Cardiac muscle cell (in vitro differentiated cells and primary cell): Measurements from ENCODE around the gene EIF4B. TPM values are rescaled to one million over a fixed set of nuclear protein-coding genes. Genes with fewer than 3 reads are reported as not detected.
A peak's percentile ranks its signal among the peaks of the same experiment; 100 is the strongest.

ENCODE experiments used
- DNase-seq, 2 donors: peaks; one replicate each; pipeline versions ENCODE4 v3.0.0 to v3.0.0-alpha.2; 2010 to 2017; ENCODE audit warnings: low read depth in 1 of 2, low spot score in 1 of 2
- H3K27ac ChIP-seq: fragments of 200-600 bp; sonication (generic); 2 replicates; pipeline ENCODE4 v1.5.1; 2016
- H3K27me3 ChIP-seq: fragments of 200-600 bp; sonication (generic); 2 replicates; pipeline ENCODE4 v1.6.0; 2016; ENCODE audit warnings: control low read depth
- H3K36me3 ChIP-seq: fragments of 200-600 bp; sonication (generic); 2 replicates; pipeline ENCODE4 v1.5.1; 2016; ENCODE audit warnings: control low read depth
- H3K4me1 ChIP-seq: fragments of 200-600 bp; sonication (generic); 2 replicates; pipeline ENCODE4 v1.8.1; 2017; ENCODE audit warnings: low read depth, mild to moderate bottlenecking, mixed run types
- H3K4me3 ChIP-seq: fragments of 200-600 bp; sonication (generic); 2 replicates; pipeline ENCODE4 v1.5.1; 2016; ENCODE audit warnings: mild to moderate bottlenecking
- H3K9me3 ChIP-seq: fragments of 200-600 bp; sonication (generic); 2 replicates; pipeline ENCODE4 v1.5.1; 2017; ENCODE audit warnings: low read depth, mild to moderate bottlenecking, control low read depth
- polyA plus RNA-seq: library from polyadenylated mRNA; unstranded; fragments of >200 nt; fragmentation: Nextera tagmentation; extraction: Ambion mirVana; gene quantifications from 2 replicates; pipeline ENCODE4 v1.2.1, GENCODE V29; 2016
- total RNA-seq: library from RNA; depleted of rRNA; stranded (reverse); fragments of >200 nt; gene quantifications from 2 replicates; pipeline ENCODE4 v1.2.3, GENCODE V29; 2016
- TF ChIP-seq, protein P1 (sequence below): IDR thresholded peaks from 2 replicates; pipeline ENCODE4 v1.5.1; 2012; ENCODE audit warnings: low read depth, mild to moderate bottlenecking, low read length

Gene EIF4B
- total and polyA plus RNA-seq, 2 experiments from 2014 or later = 50.0 to 722 TPM

GRCh38 chr12:53060064-53060720, 53.9 kb downstream of the EIF4B start:
- no peaks in the 10 kb centered on the region for H3K9me3 ChIP-seq
- H3K4me1 ChIP-seq = peaks cover 13% of the 10 kb centered on the region
- H3K27ac ChIP-seq = no peak overlapping the region
- H3K36me3 ChIP-seq = no peaks in the 10 kb centered on the region
- H3K27me3 ChIP-seq = no peaks in the 10 kb centered on the region
- TF ChIP-seq, protein P1, sequence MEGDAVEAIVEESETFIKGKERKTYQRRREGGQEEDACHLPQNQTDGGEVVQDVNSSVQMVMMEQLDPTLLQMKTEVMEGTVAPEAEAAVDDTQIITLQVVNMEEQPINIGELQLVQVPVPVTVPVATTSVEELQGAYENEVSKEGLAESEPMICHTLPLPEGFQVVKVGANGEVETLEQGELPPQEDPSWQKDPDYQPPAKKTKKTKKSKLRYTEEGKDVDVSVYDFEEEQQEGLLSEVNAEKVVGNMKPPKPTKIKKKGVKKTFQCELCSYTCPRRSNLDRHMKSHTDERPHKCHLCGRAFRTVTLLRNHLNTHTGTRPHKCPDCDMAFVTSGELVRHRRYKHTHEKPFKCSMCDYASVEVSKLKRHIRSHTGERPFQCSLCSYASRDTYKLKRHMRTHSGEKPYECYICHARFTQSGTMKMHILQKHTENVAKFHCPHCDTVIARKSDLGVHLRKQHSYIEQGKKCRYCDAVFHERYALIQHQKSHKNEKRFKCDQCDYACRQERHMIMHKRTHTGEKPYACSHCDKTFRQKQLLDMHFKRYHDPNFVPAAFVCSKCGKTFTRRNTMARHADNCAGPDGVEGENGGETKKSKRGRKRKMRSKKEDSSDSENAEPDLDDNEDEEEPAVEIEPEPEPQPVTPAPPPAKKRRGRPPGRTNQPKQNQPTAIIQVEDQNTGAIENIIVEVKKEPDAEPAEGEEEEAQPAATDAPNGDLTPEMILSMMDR = no peak
- no peak overlapping the region for H3K4me3 ChIP-seq
- DNase-seq = no peak

- no peak overlapping the region for H3K27ac ChIP-seq
These were observed 54.5 kb downstream of the EIF4B start for GRCh38 chr12:53060721-53061276.

DNA sequence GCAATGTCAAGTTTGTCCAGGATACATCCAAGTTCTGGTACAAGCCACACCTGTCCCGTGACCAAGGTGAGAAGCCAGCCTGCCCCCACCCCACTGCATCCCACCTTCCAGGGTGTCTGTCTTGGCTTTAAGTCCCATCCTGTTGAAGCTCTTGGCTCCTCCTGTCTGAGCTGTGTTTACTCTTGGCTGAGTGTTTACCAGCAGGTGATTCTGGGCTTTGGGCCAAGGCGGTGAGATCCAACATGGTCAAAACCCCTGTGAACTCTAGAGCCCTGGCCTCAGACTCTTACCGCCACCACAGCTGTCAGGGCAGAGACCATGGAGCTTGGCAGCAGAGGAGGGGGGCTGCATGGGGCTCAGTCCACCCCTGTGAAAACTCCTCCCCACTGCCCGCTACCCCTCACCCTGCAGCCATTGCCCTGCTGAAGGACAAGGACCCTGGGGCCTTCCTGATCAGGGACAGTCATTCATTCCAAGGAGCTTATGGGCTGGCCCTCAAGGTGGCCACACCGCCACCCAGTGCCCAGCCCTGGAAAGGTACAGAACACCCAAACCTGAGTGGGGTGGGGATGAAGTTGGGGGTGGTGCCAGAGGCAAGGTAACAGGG, 55.3 kb downstream of the EIF4B start:
- no peaks in the 10 kb centered on the region for H3K27me3 ChIP-seq
- H3K9me3 ChIP-seq = no peaks in the 10 kb centered on the region
- no peaks in the 10 kb centered on the region for H3K36me3 ChIP-seq
- no peak overlapping the region for H3K4me3 ChIP-seq
- TF ChIP-seq, protein P1 = peak; percentile 22
- DNase-seq = peak in 1 of 2 donors; percentile 9
- peaks cover 13% of the 10 kb centered on the region for H3K4me1 ChIP-seq
- no peak overlapping the region for H3K27ac ChIP-seq

More at GRCh38 chr12:53060721-53061276, 54.5 kb downstream of the EIF4B start:
- peak in 1 of 2 donors; percentile 2 for DNase-seq
- Histone ChIP-seq H3K9me3 (no peaks in the 10 kb centered on the region), H3K36me3 (no peaks in the 10 kb centered on the region), H3K4me1 (peaks cover 13% of the 10 kb centered on the region), H3K27me3 (no peaks in the 10 kb centered on the region), H3K4me3 (no peak overlapping the region)
- TF ChIP-seq, protein P1 = no peak

DNA sequence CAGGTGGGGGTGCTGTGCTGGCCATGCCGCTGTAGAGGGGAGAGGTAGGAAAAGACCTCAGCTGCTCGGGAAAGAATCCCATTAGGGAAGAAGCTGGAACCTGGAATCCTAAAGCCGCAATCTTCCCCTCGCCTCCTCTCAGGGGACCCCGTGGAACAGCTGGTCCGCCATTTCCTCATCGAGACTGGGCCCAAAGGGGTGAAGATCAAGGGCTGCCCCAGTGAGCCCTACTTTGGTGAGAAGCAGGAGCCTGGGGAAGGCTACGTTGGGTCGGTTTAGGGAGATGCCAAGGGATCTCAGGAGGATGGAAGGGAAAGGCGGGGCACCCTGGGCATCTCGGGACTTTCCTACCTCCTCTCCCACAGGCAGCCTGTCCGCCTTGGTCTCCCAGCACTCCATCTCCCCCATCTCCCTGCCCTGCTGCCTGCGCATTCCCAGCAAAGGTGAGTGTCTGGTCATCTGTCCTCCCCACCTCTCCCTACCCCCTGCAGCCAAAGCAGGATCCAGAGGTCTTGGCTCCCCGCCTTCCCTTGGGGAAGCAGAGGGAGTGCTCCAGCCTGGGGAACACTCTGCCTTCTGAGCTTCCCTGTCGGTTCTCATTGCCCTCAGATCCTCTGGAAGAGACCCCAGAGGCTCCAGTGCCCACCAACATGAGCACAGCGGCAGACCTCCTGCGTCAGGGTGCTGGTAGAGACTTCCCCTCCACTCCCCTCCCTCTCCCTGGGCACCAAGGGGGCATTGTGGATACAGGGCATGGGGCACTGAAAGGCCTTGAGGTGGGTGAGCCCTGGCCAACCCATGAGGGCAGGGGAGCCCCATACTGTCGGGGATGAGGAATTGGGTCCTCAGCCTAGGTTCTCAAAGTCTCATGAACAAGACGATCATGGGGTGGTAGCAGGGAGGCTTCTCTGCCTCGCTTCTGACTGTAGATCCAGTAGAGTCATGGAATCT, 56.0 kb downstream of the EIF4B start:
- TF ChIP-seq, protein P1 = no peak

GRCh38 chr12:53062977-53063707, 56.9 kb downstream of the EIF4B start:
- H3K4me3 ChIP-seq = no peak overlapping the region
- TF ChIP-seq, protein P1 = no peak
- no peaks in the 10 kb centered on the region for H3K9me3 ChIP-seq
- DNase-seq = peak in 1 of 2 donors; percentile 3
- H3K36me3 ChIP-seq = no peaks in the 10 kb centered on the region
- no peaks in the 10 kb centered on the region for H3K27me3 ChIP-seq
- peaks cover 13% of the 10 kb centered on the region for H3K4me1 ChIP-seq
- H3K27ac ChIP-seq = peak overlapping the region; percentile 43

More for the DNA sequence above, 56.0 kb downstream of the EIF4B start:
- no peak for DNase-seq
- Histone ChIP-seq H3K27me3 (no peaks in the 10 kb centered on the region), H3K9me3 (no peaks in the 10 kb centered on the region), H3K4me1 (peaks cover 13% of the 10 kb centered on the region), H3K36me3 (no peaks in the 10 kb centered on the region), H3K4me3 (no peak overlapping the region), H3K27ac (peak overlapping the region; percentile 43)
